Liver (tissue), 3 donors: ENCODE data around the gene STRA8.

Experiments
- RXRA ChIP-seq, 2 donors: IDR thresholded peaks; 2 replicates each; pipeline ENCODE4 v1.6.1; 2017 to 2018; ENCODE audit warnings: antibody characterized with exemption in 2 of 2, mild to moderate bottlenecking in 1 of 2
- TF ChIP-seq, protein P1 (sequence below): fragments of 150-350 bp; IDR thresholded peaks from 2 replicates; pipeline ENCODE4 v1.5.1; 2017; ENCODE audit warnings: improper control_type of control experiment, low read depth, low read length; ENCODE audit not compliant: missing input control
- donor health status: healthy.
- donor health status: healthy.

GRCh38 chr7:135189221-135189662 lies 44.4 kb upstream of the STRA8 start:
- TF ChIP-seq, protein P1, sequence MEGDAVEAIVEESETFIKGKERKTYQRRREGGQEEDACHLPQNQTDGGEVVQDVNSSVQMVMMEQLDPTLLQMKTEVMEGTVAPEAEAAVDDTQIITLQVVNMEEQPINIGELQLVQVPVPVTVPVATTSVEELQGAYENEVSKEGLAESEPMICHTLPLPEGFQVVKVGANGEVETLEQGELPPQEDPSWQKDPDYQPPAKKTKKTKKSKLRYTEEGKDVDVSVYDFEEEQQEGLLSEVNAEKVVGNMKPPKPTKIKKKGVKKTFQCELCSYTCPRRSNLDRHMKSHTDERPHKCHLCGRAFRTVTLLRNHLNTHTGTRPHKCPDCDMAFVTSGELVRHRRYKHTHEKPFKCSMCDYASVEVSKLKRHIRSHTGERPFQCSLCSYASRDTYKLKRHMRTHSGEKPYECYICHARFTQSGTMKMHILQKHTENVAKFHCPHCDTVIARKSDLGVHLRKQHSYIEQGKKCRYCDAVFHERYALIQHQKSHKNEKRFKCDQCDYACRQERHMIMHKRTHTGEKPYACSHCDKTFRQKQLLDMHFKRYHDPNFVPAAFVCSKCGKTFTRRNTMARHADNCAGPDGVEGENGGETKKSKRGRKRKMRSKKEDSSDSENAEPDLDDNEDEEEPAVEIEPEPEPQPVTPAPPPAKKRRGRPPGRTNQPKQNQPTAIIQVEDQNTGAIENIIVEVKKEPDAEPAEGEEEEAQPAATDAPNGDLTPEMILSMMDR, result no peak
- TF ChIP-seq RXRA (IDR thresholded peaks at IDR 0.05), result peak; percentile 43 to 47
